DND-41 (cell line): ENCODE data around the gene TPI1.
A peak's percentile ranks its signal among the peaks of the same experiment; 100 is the strongest.

Experiments
- EZH2 ChIP-seq: IDR thresholded peaks from 3 replicates; pipeline ENCODE4 v1.6.1; 2012; ENCODE audit warnings: borderline replicate concordance, low read depth, mild to moderate bottlenecking, moderate library complexity, low read length, inconsistent platforms; ENCODE audit not compliant: severe bottlenecking
- TF ChIP-seq, protein P1 (sequence below): IDR thresholded peaks from 2 replicates; pipeline ENCODE4 v1.5.1; 2012; ENCODE audit warnings: borderline replicate concordance, low read length, moderate library complexity, mild to moderate bottlenecking; ENCODE audit not compliant: poor library complexity, severe bottlenecking; ENCODE audit errors: extremely low read depth

DNA sequence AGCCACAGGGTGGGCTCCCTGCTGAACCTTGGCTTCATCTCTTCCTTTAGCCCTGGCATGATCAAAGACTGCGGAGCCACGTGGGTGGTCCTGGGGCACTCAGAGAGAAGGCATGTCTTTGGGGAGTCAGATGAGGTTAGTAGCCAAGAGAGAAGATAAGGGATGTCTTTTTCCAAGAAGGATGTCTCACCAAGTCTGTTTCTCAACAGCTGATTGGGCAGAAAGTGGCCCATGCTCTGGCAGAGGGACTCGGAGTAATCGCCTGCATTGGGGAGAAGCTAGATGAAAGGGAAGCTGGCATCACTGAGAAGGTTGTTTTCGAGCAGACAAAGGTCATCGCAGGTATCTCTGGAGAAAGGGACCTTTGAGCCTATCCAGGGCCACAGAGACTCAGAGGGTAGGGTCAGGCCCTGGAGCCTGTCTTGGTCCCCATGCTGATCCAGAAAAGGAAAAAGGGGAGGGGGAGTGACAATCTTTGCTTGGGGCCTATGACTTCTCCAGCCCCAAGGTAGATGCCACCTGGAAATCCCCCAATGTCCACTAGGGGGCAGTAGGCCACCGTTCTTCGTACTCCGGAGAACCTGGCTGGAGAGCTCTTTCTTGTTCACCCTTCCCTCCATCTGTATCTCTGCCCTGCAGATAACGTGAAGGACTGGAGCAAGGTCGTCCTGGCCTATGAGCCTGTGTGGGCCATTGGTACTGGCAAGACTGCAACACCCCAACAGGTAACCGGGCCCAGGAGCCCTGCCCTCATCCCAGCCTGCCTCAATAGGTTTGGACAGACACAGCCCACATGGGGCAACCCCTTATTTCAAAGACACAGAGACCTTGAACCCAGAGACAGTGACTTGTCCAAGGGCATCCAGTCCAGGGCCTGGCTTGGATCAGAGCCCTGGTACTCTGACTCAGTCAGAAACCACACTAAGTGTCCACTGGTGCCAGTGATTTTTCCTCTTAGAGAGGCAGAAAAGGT lies 2.0 kb downstream of the TPI1 start:
- TF ChIP-seq, protein P1, sequence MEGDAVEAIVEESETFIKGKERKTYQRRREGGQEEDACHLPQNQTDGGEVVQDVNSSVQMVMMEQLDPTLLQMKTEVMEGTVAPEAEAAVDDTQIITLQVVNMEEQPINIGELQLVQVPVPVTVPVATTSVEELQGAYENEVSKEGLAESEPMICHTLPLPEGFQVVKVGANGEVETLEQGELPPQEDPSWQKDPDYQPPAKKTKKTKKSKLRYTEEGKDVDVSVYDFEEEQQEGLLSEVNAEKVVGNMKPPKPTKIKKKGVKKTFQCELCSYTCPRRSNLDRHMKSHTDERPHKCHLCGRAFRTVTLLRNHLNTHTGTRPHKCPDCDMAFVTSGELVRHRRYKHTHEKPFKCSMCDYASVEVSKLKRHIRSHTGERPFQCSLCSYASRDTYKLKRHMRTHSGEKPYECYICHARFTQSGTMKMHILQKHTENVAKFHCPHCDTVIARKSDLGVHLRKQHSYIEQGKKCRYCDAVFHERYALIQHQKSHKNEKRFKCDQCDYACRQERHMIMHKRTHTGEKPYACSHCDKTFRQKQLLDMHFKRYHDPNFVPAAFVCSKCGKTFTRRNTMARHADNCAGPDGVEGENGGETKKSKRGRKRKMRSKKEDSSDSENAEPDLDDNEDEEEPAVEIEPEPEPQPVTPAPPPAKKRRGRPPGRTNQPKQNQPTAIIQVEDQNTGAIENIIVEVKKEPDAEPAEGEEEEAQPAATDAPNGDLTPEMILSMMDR = peak; percentile 92
- TF ChIP-seq EZH2 = no peak
